ENCODE results near the gene ADAMTS17.
A peak's percentile ranks its signal among the peaks of the same experiment; 100 is the strongest.

ADAMTS17 gene

DNA sequence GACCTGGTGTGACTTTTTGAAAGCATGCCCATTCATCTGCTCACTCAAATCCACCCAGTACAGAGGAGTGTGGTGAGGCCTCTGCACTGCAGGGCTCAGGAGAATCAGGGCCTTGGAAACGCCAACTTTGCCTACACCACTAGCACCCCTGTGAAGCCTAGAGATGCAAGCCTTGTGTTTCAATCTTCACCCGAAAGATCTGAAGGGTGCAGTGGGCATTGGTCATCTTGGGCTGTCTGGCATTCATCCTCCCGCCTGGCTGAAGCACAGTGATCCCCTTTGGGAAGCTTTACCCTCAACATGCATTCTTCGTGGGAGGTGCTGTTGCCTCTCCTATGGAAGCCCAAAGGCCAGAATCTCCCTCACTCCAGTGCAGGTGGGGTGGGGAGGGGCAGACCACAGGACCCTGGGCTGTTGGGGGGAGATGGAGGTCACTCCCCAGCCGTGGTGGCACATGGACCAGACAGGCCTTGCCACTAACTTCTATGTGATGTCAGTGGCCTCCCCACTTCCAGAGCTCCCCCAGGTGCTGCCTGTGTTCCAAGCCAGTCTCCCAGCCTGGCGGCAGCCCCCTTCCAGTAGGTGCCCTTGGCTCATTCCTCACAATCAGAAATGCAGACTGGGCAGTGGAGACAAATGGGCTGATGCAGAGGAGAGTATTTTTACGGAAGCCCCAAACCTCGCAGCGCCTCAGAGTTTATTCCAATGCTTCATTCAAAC is 92.5 kb downstream of the ADAMTS17 start:
- no peak for DNase-seq (ENCODE audit: low spot score)

DNA sequence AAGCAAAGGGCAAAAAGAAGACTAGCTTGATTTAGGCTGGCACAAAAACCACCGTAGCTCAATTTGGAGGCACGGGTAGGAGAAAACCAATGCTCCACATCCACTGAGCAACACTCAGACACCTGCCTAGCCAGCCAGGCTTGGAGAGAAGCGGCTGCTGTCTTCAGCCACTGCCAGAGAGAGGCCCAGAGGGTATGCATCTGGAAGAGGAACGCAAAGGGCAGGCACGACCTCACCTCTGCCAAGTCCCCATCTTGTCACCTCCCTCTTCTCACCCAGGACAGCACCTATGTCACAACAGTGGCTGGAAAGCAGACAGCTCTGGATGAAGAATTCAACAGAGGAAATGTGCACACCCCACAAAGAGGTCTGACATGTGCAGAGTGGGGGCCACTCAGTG is 93.5 kb downstream of the ADAMTS17 start:
- no peak for DNase-seq (ENCODE audit: low spot score)

DNA sequence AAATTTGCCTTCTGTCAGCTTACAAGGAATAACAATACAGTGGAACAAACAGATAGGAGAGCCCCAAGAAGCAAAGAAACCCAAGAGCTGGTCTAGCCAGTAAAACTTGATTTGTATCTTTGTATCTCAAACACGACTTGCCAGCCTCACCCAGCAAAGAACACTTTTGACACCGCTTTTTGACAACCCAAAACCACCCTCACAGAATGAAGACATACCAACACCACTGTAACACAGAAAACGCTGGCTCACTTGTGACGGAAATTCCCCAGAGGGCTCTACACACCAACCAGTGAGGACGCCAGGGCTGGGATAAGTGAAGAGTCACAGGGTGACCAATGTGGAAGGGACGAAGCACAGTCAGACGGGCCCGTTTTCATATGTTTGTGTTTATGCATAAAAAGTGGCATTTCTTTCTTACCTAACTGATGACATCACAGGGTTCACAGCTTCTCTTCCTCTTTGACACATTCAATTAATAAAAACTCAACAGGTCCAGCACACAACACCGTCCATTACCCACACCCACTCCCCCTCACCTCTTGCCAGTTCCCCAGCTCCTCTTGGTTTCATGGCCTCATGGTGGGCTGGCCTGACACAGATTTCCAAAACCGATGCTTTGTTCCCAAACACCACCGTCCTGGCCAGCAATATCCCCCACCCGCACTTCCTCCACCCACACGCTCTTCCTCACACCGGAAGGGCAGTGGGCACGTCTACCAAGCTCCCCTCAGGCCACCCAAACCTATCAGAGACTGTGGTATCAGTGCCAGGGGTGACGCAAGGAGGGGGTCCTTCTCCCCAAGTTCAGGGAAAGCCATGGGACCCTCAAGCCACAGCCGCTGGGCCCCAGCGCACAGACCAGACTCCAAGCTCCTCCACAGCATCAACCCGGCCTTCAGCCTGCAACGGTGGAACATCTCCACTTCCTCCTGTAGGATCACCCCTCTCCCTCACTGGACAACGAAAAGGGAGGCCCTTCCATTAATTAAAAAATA is 94.2 kb downstream of the ADAMTS17 start:
- no peak for DNase-seq (ENCODE audit: low spot score)

DNA sequence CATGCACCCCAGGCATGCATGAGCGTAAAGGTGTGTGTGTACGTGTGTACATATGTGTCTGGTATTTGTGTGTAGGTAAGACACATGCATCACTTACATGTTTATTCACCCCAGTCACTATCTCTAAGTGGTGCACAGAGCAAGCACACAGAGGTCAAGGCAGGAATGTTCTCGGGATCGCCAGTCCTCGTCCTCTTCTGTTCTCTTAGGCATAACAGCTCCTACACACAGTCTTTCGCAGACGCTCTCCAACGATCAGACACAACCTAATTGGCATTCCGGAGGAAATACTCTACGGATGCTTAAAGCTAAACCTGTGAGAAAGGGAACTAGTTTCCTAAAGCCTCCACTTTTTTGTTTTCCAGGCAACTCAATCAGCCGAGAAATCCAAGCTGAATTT is 95.9 kb downstream of the ADAMTS17 start:
- no peak for DNase-seq (ENCODE audit: low spot score)

DNA sequence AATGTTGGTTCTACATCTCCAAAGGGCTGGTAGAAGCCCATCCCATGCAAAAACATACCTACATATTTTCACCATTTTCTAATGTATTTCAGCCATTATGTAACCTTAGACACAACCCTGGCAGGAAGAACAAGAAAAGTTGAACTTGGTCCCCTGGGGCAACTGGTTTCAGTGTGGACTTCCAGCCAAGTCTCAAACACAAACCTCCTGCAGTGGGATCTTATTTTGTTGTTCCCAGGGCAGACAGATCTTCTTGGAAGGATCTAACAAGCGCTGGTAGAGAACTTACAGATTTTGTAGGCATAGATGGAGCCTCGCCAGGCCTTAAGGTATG is 96.3 kb downstream of the ADAMTS17 start:
- no peak for DNase-seq (ENCODE audit: low spot score)

DNA sequence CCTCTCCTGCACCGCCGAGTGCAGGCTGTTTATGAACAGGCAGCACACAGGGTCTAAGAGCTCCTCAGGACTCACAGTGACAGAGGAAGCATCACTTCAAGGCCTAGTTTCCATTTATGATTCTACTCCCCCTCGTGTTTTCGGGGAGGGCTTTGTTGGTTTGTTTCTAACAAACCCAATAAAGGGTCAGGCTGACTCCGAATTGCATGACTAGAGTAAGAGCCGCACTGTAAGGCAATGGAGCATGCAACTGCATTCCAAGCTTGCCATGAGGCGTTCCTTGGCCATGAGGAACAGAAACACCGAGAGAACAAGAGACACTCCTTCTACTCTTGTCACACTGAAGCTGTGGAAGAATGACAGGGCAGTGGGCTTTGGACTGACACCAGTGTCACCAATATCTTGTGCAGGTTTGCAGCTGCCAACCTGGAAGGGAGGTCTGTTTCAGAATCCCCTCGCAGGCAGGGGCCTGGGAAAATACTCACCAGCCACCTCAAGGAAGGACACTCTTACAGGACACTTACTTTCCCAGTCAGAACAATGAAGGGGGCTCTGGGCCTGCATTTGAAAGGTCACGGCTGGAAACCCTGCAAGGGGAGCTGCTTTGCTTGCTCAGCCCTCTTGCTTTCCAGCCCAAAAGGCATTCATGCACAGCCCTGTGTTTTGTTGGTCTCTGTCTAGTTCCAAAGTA is 96.8 kb downstream of the ADAMTS17 start:
- DNase-seq (ENCODE audit: low spot score): no peak

DNA sequence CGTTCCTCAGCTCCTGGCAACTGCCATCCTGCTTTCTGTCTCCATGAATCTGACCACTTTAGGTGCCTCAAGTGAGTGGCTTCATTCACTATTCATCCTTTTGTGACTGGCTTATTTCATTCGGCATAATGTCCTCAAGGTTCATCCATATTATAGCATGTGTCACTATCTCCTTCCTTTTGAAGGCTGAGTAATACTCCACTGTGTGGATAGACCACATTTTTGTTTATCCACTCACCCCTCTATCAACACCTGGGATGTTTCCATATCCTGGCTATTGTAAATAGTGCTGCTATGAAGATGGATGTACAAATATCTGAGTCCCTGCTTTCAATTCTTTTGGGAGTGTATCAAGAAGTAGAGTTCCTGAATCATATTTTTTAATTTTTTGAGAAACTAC is 98.8 kb downstream of the ADAMTS17 start:
- DNase-seq (ENCODE audit: low spot score): no peak

DNA sequence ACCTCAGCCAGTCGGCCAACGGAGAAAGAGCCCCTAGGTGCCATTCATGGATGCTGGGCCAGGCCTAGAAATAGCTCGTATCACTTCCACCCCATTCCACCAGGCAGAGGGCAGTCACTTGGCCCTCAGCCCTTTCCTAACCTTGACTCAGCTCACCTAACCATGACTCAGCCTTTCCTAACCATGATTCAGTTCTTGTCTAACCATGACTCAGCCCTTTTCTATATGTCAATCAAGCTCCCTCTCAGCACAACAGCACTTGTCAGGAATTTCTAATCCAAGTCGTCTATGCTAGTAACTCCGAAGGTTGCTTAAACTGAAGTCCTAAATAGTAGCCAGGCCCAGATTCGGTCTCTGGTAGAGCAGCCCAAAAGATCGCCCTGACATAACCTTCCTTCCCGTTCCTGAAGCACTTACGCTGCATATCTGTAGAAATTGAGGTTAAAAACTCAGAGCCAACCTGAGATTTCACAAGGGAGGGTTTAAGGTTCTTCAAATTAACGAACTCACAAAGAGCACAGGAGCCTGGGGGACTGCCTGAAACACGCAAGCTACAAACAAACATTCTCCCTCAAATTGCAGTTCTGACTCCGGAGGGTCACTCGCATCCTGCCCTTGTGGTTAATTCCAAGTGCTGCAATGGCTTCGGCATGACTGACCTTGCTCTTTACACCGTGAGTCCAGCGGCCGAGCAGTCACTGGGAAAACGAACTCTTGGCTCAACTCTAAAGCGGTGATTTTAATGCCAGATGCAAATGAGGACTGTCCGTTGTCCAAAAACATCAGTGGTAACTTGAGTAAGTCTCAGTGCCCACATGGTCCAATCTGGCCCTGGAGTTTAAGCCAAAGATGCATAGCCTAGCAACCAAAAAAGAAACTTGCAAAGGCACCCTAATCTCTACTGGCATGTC is 99.9 kb downstream of the ADAMTS17 start:
- peak; percentile 55 for DNase-seq (ENCODE audit: low spot score)

DNA sequence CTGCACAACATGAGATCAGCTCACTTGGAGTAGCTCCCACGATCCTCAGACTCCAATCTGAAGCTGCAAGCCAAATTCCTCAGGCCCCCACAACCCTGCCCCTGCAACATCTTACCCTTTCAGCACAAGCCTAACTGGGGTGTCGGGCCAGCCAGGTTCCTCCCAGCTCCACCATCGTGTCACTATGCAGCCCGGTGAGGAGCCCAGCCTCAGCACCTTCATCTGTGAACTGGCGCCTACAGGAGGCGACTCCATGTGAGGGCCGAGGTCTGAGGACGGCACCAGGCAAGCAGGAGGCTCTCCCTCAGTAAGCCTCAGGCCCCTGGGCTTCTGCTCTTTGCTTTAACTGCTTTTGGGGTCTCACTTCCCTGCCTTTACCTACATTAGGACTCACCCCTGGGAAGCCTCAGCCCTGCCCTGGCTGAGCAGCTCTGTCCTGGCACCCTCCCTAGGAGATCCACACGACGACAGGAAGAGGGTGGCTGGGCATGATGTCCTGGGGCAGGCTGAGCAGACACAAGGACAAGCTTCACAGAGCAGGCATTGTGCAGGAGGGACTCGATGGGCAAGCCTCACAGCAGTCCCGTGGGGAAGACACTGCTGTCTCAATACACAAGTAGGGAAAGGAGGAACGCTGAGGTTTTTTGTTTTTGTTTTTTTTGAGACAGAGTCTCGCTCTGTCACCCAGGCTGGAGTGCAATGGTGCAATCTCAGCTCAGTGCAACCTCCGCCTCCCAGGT is 104.6 kb downstream of the ADAMTS17 start:
- DNase-seq (ENCODE audit: low spot score): no peak

DNA sequence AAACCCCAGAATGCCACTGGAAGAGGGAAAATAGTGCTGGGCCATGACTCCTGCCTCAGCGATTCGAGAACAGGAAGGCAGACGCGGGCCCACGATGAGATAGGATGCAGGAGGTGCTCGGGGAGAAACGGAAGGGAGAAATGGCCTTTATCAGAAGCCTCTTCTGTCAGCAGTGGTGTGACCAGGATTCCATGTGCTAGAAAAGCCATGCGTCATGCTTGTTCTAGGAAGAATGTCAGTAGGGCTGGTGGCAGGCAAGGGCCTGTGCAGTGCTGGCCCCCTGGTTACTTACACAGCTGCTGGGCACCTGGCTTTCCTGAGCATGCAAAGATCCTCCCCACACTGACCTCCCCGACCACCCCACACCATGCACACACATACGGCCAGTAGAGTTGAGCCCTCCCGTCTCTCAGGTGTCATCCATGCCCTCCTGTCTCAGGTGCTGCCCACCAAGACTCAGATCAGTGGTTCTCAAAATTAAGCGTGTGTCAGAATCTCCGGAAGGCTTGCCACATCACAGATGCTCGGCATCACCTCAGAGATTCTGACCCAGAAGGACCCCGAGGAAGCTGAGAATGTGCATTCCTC is 106.7 kb downstream of the ADAMTS17 start:
- DNase-seq (ENCODE audit: low spot score): no peak

DNA sequence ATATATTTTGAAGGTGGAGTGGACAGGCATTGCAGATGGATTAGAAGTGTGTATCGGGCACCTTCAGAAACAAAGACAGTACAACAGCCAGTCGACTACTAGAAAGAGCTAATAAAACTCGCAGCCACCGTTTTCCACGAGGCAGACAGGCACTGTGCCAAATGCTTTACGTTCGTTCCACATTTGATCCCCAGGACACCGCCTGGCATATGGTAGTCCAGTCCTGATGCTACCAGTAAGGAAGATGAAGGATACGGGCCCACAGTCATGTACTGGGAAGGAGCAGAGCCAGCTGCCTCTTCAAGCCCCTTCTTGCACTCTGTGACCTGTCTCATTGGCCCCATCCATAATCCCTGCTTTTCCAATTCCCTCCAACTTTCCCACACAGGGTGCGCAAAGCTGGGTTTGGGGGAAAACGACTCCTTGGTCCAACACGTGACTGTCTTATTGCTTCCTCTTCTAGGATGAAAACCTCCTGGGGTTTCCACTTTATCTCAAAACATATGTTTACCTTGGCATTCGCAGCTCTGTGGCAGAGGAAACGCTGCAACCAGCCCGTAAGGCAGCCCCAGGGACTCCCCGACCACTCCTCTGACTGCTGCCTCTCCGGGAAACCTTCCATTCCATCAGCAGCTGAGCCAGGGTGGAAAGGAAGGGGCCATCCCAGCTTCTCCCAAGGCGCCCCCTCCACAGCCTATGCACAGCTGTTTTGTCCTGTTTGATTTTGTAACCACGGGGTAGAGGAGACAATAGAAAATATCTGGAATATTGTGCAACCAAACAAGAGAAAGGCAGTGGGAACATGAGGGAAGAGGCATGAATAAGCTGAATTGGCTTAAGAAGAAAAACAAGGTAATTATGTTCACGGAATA is 107.4 kb downstream of the ADAMTS17 start:
- no peak for DNase-seq (ENCODE audit: low spot score)

DNA sequence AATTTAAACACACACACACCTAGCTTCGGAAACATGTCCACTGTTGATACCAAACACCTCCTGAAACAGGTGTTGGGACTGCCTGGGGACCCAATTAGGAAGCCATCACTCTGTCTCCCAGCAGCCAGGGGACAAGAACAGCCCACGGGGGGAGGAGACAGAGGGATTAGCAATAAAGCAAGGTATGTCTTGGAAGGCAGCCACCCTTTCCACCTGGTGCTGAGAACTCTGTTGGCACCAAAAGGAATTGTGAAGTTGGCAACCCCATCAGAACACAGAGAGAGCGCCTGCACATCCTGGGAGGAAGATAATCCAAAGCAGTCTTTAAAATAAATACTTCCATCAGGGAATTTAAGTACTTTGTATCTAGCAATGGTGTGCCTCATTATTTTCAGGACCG is 111.0 kb downstream of the ADAMTS17 start:
- no peak for DNase-seq (ENCODE audit: low spot score)

DNA sequence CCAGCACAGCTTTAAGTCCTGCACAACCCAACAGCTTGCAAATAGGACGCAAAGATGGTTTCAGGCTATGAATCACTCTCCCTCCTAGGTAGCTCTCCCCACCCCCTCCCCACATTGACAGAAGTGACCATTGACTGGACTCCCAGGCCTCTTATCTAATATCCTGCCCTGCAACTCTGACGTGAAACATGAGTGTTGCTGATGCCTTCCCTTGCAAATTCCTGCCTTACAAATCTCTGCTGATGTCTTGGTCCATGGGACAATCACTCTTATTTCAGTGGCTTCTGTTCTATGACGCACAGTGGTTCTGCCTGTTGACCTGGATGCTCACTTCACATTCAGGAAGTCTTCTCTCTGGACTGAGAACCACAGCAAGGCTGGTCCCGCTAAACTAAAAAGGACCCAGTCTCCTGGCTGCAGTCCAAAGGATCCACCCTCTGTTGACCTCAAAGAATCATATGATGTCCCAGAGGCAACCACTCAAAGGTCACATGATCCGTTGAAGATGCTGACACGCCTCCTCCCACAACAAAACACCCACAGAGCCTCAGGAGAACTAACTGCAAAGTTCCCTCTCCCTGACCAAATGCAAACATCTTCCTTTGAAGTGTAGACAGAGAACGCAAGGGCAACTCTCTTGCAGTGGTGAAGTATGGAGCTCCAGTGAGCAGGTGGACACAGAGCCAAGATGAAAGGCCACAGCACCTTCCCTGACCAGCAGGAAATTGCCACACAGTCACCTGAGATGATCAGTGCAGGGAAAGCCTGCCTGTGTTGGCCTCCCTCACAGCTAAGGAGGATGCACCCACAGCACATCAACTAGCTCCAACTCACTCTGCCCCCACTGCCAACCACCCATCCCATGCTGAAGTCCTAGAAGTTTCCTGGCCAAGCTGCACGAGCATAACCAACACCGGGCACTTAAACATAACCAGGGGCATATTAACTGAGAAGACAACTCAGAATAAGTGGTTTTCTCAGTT is 112.3 kb downstream of the ADAMTS17 start:
- no peak for DNase-seq (ENCODE audit: low spot score)

DNA sequence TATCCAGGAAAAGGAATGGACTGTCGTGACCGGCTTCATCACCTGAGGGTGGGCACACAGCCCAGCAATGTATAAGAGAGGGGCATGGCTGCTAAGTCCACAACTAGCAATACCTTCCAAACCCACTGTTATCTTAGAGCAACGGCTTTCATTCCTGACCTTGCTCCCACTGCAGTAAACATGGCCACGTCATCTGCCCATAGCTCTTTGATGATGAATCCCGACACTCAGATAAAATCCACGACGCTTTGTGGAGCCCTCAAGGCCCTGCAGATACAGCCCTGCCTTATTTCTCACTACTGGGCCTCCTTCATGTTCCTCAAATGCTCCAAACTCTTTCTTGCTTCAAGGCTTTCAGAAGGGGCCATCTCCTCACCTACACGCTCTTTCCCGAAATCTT is 114.0 kb downstream of the ADAMTS17 start:
- no peak for DNase-seq (ENCODE audit: low spot score)

DNA sequence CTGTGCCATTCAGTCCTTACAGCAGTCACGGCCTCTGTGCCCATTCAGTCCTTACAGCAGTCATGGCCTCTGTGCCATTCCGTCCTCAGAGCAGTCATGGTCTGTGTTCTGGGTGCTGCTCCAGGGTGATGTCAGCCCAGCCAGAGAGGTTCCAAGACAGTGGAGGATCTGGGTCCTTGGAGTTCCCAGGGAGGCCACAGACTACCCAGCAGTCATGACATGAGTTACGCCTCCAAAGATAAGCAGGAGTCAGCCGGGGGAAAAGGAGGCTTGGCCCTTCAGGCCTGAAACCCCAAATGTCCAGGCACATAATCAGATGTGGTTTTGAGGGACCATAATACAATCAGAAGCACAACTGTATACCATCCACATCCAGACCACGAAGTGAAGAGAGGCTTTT is 115.7 kb downstream of the ADAMTS17 start:
- no peak for DNase-seq (ENCODE audit: low spot score)

DNA sequence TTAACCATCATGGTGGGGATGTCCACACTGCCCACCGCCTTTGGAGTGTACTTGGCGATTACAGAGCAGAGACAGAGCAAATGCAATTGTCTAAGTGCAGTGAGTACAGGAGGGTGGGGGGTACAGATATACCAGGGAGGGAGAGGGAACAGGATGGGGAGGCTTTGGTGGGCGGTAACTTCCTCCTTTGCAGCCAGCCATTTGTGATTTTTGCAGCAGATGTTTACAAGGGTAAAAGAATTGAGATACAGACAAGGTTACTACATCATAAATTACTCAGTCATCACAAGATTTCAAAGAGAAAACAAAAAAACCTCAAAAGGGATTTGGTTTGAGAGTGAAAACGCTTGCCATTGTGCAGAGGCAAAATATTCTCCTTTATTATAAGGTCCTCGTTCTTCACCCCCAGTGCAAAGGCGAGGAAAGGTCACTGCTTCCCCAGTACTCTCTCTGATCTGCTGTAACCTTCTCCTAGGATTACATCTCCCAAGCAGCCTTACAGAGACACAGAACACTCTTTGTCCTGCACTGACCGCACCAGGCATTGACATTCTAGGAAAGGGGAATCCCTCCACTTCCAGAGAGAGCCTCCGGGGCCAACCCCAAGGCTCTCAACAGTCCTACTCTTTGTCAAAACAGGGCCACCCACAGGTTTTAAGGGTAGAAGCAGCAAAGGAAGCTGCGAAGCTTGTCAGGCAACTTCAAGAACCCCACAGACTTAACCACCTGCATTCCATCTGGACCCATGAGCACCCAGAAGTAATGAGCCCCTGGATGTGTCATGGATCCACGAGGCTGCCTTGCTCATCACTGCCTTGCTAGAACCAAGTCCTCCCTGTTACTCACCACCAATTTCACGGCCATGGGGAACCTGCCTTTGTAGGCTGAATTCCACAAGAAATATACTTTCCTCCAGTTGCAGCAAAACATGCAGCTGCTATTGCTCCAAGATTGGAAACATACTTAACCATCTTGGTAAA is 117.3 kb downstream of the ADAMTS17 start:
- no peak for DNase-seq (ENCODE audit: low spot score)

DNA sequence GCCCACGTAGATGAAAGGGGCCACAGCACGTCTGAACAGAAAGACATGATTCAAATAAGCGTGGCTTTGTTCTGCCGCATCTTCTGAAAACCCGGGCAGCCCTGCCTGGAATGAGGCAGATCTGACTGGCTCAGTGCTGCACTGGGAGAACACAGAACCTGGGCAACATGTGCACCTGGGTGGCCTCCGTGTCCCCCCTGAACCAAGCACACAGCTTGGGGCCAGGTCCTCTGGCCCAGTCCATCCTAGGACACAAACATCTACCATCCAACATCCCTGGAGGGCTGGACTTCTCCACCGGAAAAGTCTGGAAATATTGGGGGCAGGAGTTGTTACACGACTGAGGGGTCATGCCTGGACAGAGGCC is 119.4 kb downstream of the ADAMTS17 start:
- no peak for DNase-seq (ENCODE audit: low spot score)

Measured in globus pallidus (tissue), 1 donor.